Epithelial cell of esophagus (primary cell): ENCODE data around the gene CFAP92.

ENCODE experiments used
- DNase-seq: peaks from one replicate; pipeline ENCODE4 v3.0.0; 2010; ENCODE audit warnings: low read depth
- H3K4me3 ChIP-seq: 2 replicates; pipeline ENCODE4 v1.5.1; 2011; ENCODE audit warnings: mild to moderate bottlenecking, low read length, control low read depth
- TF ChIP-seq, protein P1 (sequence below): IDR thresholded peaks from 2 replicates; pipeline ENCODE4 v1.5.1; 2011; ENCODE audit warnings: low read depth, mild to moderate bottlenecking, low read length, control low read depth, inconsistent platforms; ENCODE audit not compliant: insufficient read depth; ENCODE audit errors: missing control alignments

Gene CFAP92

GRCh38 chr3:128917291-128917690 is 76.6 kb downstream of the CFAP92 start:
- no peak overlapping the region for H3K4me3 ChIP-seq
- no peak for DNase-seq
- TF ChIP-seq, protein P1, sequence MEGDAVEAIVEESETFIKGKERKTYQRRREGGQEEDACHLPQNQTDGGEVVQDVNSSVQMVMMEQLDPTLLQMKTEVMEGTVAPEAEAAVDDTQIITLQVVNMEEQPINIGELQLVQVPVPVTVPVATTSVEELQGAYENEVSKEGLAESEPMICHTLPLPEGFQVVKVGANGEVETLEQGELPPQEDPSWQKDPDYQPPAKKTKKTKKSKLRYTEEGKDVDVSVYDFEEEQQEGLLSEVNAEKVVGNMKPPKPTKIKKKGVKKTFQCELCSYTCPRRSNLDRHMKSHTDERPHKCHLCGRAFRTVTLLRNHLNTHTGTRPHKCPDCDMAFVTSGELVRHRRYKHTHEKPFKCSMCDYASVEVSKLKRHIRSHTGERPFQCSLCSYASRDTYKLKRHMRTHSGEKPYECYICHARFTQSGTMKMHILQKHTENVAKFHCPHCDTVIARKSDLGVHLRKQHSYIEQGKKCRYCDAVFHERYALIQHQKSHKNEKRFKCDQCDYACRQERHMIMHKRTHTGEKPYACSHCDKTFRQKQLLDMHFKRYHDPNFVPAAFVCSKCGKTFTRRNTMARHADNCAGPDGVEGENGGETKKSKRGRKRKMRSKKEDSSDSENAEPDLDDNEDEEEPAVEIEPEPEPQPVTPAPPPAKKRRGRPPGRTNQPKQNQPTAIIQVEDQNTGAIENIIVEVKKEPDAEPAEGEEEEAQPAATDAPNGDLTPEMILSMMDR = peak; percentile 26

DNA sequence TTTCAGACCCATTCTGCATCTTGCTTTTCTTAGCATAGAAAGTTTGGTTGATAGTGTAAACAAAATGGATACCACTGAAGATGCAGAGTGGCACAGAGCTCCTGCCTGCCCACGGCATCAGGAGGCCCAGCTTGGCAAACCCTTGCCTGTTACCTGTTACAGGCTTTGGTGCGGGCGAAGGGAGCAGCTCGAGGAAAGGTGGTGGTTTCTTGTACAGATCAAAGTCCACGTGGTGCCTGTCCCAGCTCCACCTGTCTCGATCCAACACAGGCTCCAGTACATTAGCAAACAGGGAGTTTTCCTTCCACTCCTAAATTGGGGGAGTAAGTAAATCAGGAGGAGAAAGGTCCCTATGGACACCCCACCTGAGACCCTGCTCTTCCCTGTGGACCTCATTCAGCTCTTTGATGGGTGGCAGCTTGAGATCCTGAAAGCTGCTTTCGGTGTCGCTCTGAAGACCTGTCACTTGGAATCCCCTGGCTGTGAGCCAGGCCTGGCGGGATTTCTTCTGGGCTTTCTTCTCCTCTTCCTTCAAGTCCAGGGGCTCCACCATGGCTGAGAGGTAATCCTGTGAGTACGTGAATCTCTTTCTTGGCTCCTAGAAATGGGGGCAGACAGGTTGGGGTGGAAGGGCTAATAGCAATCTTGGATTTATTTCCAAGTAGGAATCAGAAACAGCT is 78.8 kb downstream of the CFAP92 start:
- H3K4me3 ChIP-seq = no peak overlapping the region
- no peak for DNase-seq
- TF ChIP-seq, protein P1 = no peak

DNA sequence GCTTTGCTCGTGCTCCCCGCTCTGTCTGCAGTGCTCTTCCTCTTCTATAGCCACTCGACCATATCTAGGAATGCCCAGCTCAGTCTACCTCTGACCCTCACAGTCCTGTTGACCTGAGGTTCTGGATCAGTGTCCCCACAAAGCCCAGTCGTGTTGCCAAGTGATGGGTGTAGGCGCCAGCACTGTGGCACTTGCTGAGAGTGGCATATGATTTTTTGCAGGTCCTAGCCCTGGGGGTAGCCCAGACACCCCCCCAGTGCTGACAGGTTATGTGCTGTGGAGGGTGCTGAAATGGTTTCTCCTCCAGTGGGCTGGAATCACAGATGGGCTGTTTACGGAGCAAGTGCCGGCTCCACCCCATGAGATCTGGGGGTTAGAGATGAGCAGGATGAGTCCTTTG is 82.0 kb downstream of the CFAP92 start:
- no peak overlapping the region for H3K4me3 ChIP-seq
- TF ChIP-seq, protein P1 = no peak
- DNase-seq = no peak

DNA sequence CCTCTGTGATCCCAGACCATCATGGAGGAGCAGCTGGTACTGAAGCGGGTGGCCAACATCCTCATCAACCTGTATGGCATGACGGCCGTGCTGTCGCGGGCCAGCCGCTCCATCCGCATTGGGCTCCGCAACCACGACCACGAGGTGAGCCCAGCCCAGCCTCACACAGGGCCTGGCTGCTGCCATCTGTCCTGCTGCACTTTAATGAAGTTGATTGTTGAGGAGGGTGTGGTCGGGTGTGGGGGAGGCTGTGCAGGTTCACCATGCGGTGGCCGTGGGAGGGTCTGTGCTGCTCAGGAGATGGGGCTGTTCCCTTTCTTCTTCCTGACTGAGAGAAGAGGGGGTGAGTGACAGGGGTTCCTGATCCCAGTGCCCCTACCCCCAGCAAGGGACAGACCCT is 83.9 kb downstream of the CFAP92 start:
- DNase-seq = no peak
- TF ChIP-seq, protein P1 = no peak

GRCh38 chr3:128908951-128909350 is 84.9 kb downstream of the CFAP92 start:
- TF ChIP-seq, protein P1 = no peak
- H3K4me3 ChIP-seq = no peak overlapping the region
- no peak for DNase-seq

More for the DNA sequence above, 83.9 kb downstream of the CFAP92 start:
- H3K4me3 ChIP-seq = no peak overlapping the region

DNA sequence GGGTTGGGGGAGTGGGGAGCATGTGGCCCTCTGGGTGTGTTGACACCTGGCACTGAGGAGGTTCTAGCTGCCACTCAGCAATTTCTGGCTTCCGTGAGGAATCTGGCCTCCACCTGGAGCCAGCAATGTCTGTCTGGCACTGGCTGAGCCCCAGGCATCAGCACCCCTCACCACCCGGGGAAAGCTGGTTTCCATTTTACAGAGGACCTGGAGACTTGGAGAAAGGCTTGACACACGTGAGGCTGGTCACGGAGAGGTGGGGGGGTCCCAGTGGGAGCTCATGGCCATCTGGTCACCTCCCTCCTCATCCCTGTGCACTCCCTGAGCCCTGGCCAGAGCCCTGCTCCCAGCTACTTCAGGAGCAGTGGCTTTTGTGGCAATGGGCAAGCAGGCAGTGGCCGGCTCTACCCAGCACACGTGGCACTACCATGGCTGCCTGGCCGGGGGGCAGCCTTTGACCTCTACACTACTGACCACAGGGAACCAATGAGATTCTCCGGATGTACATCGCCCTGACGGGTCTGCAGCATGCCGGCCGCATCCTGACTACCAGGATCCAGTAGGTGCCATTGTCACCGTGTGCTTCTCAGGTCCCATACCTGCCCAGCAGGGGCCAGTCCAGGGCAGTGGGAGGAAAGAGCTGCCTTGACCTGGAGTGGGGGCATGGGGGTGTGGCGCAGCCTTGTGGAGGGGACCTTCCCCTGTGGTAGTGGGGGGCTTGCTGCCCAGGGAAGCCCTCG is 86.0 kb downstream of the CFAP92 start:
- TF ChIP-seq, protein P1 = no peak
- DNase-seq = no peak
- H3K4me3 ChIP-seq = no peak overlapping the region
